WTC11 (cell line): ENCODE results near the gene TMEM120B. TPM values are rescaled to one million over a fixed set of nuclear protein-coding genes. Genes with fewer than 3 reads are reported as not detected.

ENCODE experiments used
- ATAC-seq: fragments of 200-7000 bp; cut with Tn5 transposase; 2 replicates; pipeline ENCODE4 v1.10.0; 2021; ENCODE audit warnings: mild to moderate bottlenecking, moderate library complexity
- CTCF ChIA-PET: fragments of 300-600 bp; sonication (Branson Sonifier 250); formaldehyde crosslinking; loops from one replicate; lab custom pipeline; 2021; ENCODE audit warnings: antibody characterized with exemption; lab: Charles Lee
- POLR2A ChIA-PET: fragments of 350-600 bp; sonication (Branson Sonifier 250); formaldehyde crosslinking; loops from one replicate; lab custom pipeline; 2021; ENCODE audit warnings: antibody characterized with exemption; lab: Charles Lee
- DNase-seq: peaks from one replicate; pipeline ENCODE4 v3.0.0; 2021; ENCODE audit warnings: low spot score
- H3K27ac Mint-ChIP-seq: 2 replicates; pipeline ENCODE4 v1.8.0; 2021; ENCODE audit warnings: mixed read lengths
- H3K27me3 Mint-ChIP-seq: 2 replicates; pipeline ENCODE4 v1.8.0; 2021; ENCODE audit warnings: low read depth, mild to moderate bottlenecking, moderate library complexity, mixed read lengths
- H3K36me3 Mint-ChIP-seq: 2 replicates; pipeline ENCODE4 v1.8.0; 2021; ENCODE audit warnings: mixed read lengths
- H3K4me1 Mint-ChIP-seq: 2 replicates; pipeline ENCODE4 v1.8.0; 2022; ENCODE audit warnings: mixed read lengths
- H3K4me3 Mint-ChIP-seq: 2 replicates; pipeline ENCODE4 v1.8.0; 2021; ENCODE audit warnings: mild to moderate bottlenecking, moderate library complexity, mixed read lengths
- H3K9me3 Mint-ChIP-seq: 2 replicates; pipeline ENCODE4 v1.8.0; 2021; ENCODE audit warnings: mixed read lengths
- CREM ChIP-seq: sonication (generic); formaldehyde crosslinking; IDR thresholded peaks from 2 replicates; pipeline ENCODE4 v1.8.1; 2022; ENCODE audit warnings: mild to moderate bottlenecking, missing genetic modification reagents, moderate library complexity
- HMGA2 ChIP-seq: fragments of 250-450 bp; sonication (Bioruptor Pico); IDR thresholded peaks from 2 replicates; pipeline ENCODE4 v1.4.0; 2021; ENCODE audit warnings: mild to moderate bottlenecking, moderate library complexity
- NR2C2 ChIP-seq: sonication (generic); formaldehyde crosslinking; IDR thresholded peaks from 2 replicates; pipeline ENCODE4 v1.8.0; 2022; ENCODE audit warnings: mild to moderate bottlenecking, missing genetic modification reagents
- OVOL2 ChIP-seq: fragments of 250-450 bp; sonication (Bioruptor Pico); IDR thresholded peaks from 2 replicates; pipeline ENCODE4 v1.9.0; 2021; ENCODE audit warnings: mild to moderate bottlenecking, borderline replicate concordance
- SMAD4 ChIP-seq: sonication (generic); formaldehyde crosslinking; IDR thresholded peaks from 2 replicates; pipeline ENCODE4 v1.8.0; 2022; ENCODE audit warnings: mild to moderate bottlenecking, missing genetic modification reagents
- SP1 ChIP-seq: sonication (generic); formaldehyde crosslinking; conservative IDR thresholded peaks from 2 replicates; pipeline ENCODE4 v1.8.1; 2022; ENCODE audit warnings: missing genetic modification reagents
- ZBTB21 ChIP-seq: sonication (generic); formaldehyde crosslinking; IDR thresholded peaks from 2 replicates; pipeline ENCODE4 v1.8.1; 2023; ENCODE audit warnings: mild to moderate bottlenecking, missing genetic modification reagents, borderline replicate concordance
- ZNF423 ChIP-seq: fragments of 250-450 bp; sonication (Bioruptor Pico); IDR thresholded peaks from 2 replicates; pipeline ENCODE4 v2.1.2; 2022; ENCODE audit warnings: mild to moderate bottlenecking, moderate library complexity
- total RNA-seq: library from RNA; stranded (reverse); gene quantifications from 3 replicates; pipeline ENCODE4 v1.2.3, GENCODE V29; 2021
- TF ChIP-seq, protein P1 (sequence below): sonication (generic); formaldehyde crosslinking; IDR thresholded peaks from 2 replicates; pipeline ENCODE4 v1.8.0; 2022; ENCODE audit warnings: mild to moderate bottlenecking, missing genetic modification reagents
- TF ChIP-seq, protein P2 (sequence below): sonication (generic); formaldehyde crosslinking; IDR thresholded peaks from 2 replicates; pipeline ENCODE4 v1.8.0; 2023; ENCODE audit warnings: missing genetic modification reagents, mild to moderate bottlenecking, borderline replicate concordance
- TF ChIP-seq, protein P3 (sequence below): fragments of 250-450 bp; sonication (Bioruptor Pico); IDR thresholded peaks from 2 replicates; pipeline ENCODE4 v1.8.0; 2021; ENCODE audit warnings: mild to moderate bottlenecking
- TF ChIP-seq, protein P4 (sequence below): sonication (generic); formaldehyde crosslinking; IDR thresholded peaks from 2 replicates; pipeline ENCODE4 v1.8.1; 2022; ENCODE audit warnings: mild to moderate bottlenecking, missing genetic modification reagents, moderate library complexity, borderline replicate concordance
- TF ChIP-seq, protein P5 (sequence below): sonication (generic); formaldehyde crosslinking; IDR thresholded peaks from 2 replicates; pipeline ENCODE4 v1.8.1; 2023; ENCODE audit warnings: mild to moderate bottlenecking, missing genetic modification reagents
- TF ChIP-seq, protein P6 (sequence below): sonication (generic); formaldehyde crosslinking; IDR thresholded peaks from 2 replicates; pipeline ENCODE4 v1.8.1; 2023; ENCODE audit warnings: mild to moderate bottlenecking, moderate library complexity, missing genetic modification reagents
- TF ChIP-seq, protein P7 (sequence below): sonication (generic); formaldehyde crosslinking; IDR thresholded peaks from 2 replicates; pipeline ENCODE4 v1.8.0; 2023; ENCODE audit warnings: missing genetic modification reagents

Gene TMEM120B
- total RNA-seq, 1 experiment from 2014 or later = 36.9 TPM

DNA sequence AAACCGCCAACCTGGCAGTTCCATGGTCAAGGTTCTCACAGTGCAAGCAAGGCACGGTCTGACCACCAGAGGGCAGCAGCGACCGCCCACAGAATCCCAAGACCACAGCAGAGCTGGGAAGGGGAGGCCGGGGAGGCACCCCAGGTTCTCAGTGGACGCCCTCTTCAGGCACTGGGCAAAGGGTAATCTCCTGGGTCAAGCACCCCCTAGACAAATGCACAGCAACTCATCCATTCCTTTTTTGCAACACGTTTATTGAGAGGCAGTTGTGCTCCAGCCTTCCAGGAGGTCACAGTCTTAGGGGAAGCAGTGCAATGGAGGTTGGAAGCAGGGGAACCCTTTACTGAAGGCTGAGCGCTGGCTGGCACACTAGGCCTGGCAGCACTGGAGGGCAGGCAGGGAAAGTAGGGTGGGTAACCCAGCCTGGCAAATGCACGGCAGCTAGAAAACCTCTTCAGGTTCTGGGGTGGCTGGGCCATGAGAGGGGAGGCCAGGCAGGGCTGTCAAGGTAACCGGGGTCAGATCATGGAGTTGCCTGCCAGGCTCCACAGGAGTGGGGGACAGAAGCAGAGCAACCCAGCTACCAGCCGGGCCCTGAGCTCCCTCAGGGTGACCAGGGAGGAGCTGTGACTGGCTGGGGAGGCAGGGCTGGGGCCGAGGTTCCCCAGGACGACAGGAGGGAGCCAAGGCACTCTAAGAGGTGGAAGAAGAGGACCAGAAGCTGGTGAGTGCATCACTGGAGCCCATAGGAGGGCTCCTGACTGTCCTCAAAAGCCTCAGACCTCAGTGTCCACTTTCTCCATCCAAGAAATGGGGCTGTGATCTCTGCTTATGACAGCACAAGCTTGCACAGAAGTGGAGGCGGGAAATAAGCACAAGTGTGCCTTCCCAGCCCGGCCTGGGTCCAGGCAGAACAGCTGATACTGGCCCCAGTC lies 82.7 kb downstream of the TMEM120B start (continued):
- TF ChIP-seq SP1 (peak; percentile 60), OVOL2 (no peak)
- TF ChIP-seq, protein P1, sequence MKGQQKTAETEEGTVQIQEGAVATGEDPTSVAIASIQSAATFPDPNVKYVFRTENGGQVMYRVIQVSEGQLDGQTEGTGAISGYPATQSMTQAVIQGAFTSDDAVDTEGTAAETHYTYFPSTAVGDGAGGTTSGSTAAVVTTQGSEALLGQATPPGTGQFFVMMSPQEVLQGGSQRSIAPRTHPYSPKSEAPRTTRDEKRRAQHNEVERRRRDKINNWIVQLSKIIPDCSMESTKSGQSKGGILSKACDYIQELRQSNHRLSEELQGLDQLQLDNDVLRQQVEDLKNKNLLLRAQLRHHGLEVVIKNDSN (CRISPR knock-in tag) = no peak
- TF ChIP-seq, protein P2, sequence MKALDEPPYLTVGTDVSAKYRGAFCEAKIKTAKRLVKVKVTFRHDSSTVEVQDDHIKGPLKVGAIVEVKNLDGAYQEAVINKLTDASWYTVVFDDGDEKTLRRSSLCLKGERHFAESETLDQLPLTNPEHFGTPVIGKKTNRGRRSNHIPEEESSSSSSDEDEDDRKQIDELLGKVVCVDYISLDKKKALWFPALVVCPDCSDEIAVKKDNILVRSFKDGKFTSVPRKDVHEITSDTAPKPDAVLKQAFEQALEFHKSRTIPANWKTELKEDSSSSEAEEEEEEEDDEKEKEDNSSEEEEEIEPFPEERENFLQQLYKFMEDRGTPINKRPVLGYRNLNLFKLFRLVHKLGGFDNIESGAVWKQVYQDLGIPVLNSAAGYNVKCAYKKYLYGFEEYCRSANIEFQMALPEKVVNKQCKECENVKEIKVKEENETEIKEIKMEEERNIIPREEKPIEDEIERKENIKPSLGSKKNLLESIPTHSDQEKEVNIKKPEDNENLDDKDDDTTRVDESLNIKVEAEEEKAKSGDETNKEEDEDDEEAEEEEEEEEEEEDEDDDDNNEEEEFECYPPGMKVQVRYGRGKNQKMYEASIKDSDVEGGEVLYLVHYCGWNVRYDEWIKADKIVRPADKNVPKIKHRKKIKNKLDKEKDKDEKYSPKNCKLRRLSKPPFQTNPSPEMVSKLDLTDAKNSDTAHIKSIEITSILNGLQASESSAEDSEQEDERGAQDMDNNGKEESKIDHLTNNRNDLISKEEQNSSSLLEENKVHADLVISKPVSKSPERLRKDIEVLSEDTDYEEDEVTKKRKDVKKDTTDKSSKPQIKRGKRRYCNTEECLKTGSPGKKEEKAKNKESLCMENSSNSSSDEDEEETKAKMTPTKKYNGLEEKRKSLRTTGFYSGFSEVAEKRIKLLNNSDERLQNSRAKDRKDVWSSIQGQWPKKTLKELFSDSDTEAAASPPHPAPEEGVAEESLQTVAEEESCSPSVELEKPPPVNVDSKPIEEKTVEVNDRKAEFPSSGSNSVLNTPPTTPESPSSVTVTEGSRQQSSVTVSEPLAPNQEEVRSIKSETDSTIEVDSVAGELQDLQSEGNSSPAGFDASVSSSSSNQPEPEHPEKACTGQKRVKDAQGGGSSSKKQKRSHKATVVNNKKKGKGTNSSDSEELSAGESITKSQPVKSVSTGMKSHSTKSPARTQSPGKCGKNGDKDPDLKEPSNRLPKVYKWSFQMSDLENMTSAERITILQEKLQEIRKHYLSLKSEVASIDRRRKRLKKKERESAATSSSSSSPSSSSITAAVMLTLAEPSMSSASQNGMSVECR (CRISPR knock-in tag) = 0 out of 2 replicates have a peak, but pooled peaks have one; percentile 3
- TF ChIP-seq, protein P3, sequence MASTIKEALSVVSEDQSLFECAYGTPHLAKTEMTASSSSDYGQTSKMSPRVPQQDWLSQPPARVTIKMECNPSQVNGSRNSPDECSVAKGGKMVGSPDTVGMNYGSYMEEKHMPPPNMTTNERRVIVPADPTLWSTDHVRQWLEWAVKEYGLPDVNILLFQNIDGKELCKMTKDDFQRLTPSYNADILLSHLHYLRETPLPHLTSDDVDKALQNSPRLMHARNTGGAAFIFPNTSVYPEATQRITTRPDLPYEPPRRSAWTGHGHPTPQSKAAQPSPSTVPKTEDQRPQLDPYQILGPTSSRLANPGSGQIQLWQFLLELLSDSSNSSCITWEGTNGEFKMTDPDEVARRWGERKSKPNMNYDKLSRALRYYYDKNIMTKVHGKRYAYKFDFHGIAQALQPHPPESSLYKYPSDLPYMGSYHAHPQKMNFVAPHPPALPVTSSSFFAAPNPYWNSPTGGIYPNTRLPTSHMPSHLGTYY = peak; percentile 17; the same call in 1 of the 2 replicates

DNA sequence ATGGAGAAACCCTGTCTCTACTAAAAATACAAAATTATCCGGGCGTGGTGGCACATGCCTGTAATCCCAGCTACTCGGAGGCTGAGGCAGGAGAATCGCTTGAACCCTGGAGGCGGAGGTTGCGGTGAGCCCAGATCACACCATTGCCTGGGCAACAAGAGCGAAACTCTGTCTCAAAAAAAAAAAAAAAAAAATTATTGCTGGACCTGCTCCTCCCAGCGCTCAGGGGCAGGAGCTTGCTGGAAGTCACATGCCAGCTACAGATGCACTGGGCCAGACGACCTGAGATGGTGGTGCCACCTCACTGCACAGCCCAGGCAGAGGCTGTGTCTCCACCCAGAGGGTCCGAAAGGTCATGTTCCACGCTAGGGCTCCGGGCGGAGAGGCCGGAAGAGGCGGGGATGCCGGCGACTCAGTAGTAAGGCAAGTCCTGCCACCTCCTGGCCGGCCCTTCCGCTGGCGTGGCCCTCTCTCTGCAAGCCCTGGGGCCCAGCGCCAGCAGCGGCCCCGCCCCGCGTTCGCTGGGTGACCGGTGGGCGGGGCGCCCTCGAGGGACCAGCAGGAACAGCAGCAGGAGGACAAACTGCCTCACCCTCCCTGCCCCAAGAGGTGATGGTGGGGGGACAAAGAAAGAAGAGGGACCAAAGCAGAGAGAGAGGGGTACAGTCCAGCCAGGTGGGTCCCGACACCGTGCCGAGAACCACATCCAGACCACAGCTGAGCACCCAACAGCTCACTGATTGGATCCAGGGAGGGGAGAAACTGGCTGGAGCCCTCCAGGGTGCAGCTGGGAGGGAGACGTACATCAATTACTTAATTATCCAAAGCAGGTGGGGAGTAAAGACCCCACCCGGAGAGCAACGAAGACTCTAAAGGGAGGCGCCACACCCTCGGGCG lies 84.6 kb downstream of the TMEM120B start:
- Mint-ChIP-seq H3K4me1 (peaks cover 53% of the 10 kb centered on the region), H3K4me3 (peak overlapping the region; percentile 67), H3K9me3 (no peaks in the 10 kb centered on the region), H3K27me3 (no peaks in the 10 kb centered on the region; the same call in 1 of the 2 replicates), H3K36me3 (peaks cover 15% of the 10 kb centered on the region), H3K27ac (peak overlapping the region; percentile 91)
- peak; percentile 87 for DNase-seq
- CTCF ChIA-PET = interaction anchor here (0.7 to 12.5 kb wide), 5 partner anchors 10 to 97 kb away, joined by 3 to 532 read pairs (median 4); partner anchors contain the start of gene SETD1B
- ATAC-seq = peak; percentile 22
- POLR2A ChIA-PET = interaction anchor here (1.1 to 11.7 kb wide), 3 partner anchors 12 to 91 kb away, joined by 3 to 161 read pairs (median 11); partner anchors contain the start of genes PSMD9 and TMEM120B
- no peak for TF ChIP-seq ZNF423
- TF ChIP-seq, protein P4, sequence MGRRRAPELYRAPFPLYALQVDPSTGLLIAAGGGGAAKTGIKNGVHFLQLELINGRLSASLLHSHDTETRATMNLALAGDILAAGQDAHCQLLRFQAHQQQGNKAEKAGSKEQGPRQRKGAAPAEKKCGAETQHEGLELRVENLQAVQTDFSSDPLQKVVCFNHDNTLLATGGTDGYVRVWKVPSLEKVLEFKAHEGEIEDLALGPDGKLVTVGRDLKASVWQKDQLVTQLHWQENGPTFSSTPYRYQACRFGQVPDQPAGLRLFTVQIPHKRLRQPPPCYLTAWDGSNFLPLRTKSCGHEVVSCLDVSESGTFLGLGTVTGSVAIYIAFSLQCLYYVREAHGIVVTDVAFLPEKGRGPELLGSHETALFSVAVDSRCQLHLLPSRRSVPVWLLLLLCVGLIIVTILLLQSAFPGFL (CRISPR knock-in tag) = no peak
- TF ChIP-seq, protein P5, sequence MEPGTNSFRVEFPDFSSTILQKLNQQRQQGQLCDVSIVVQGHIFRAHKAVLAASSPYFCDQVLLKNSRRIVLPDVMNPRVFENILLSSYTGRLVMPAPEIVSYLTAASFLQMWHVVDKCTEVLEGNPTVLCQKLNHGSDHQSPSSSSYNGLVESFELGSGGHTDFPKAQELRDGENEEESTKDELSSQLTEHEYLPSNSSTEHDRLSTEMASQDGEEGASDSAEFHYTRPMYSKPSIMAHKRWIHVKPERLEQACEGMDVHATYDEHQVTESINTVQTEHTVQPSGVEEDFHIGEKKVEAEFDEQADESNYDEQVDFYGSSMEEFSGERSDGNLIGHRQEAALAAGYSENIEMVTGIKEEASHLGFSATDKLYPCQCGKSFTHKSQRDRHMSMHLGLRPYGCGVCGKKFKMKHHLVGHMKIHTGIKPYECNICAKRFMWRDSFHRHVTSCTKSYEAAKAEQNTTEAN (CRISPR knock-in tag) = no peak
- TF ChIP-seq, protein P6, sequence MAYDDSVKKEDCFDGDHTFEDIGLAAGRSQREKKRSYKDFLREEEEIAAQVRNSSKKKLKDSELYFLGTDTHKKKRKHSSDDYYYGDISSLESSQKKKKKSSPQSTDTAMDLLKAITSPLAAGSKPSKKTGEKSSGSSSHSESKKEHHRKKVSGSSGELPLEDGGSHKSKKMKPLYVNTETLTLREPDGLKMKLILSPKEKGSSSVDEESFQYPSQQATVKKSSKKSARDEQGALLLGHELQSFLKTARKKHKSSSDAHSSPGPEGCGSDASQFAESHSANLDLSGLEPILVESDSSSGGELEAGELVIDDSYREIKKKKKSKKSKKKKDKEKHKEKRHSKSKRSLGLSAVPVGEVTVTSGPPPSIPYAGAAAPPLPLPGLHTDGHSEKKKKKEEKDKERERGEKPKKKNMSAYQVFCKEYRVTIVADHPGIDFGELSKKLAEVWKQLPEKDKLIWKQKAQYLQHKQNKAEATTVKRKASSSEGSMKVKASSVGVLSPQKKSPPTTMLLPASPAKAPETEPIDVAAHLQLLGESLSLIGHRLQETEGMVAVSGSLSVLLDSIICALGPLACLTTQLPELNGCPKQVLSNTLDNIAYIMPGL (CRISPR knock-in tag) = 0 out of 2 replicates have a peak, but pooled peaks have one; percentile 44
- TF ChIP-seq, protein P2 (CRISPR knock-in tag) = no peak; the same call in 1 of the 2 replicates
- TF ChIP-seq CREM (CRISPR knock-in tag) = no peak
- TF ChIP-seq SMAD4 = no peak
- TF ChIP-seq ZBTB21 (CRISPR knock-in tag) = no peak
- no peak for TF ChIP-seq NR2C2 (CRISPR knock-in tag)
- TF ChIP-seq HMGA2 (CRISPR knock-in tag) = no peak
- TF ChIP-seq, protein P7, sequence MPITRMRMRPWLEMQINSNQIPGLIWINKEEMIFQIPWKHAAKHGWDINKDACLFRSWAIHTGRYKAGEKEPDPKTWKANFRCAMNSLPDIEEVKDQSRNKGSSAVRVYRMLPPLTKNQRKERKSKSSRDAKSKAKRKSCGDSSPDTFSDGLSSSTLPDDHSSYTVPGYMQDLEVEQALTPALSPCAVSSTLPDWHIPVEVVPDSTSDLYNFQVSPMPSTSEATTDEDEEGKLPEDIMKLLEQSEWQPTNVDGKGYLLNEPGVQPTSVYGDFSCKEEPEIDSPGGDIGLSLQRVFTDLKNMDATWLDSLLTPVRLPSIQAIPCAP (CRISPR knock-in tag) = no peak
